GM18505 (cell line): ENCODE measurements around the gene TAS1R2.
A peak's percentile ranks its signal among the peaks of the same experiment; 100 is the strongest.

Experiments
- ATAC-seq: cut with Tn5 transposase; IDR thresholded peaks from one replicate; pipeline ENCODE4 v1.9.1; 2021; ENCODE audit not compliant: unreplicated experiment
- POLR2A ChIP-seq: IDR thresholded peaks from 4 replicates; pipeline ENCODE4 v1.6.1; 2011; ENCODE audit warnings: borderline replicate concordance; ENCODE audit not compliant: insufficient read depth, insufficient read length; ENCODE audit errors: extremely low read depth

TAS1R2 gene

DNA sequence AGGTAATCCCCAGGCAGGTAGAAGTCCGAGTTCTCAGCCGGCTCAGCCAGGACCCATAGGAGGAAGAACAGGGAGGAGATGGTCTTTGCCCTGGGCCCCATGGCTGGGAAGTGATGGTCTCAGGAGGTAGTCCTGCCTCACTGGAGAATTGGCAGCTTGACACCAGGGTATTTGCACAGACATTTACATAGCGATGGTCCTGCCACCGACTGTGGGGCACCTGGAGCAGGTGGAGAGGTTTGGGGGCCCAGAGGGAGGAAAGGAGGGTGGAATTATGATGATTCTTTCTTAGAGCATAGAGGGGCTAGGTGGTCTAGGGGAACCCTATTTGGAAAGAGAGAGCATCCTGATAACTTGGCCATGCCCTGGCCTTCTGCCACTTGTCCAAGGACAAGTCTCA is at the start of gene TAS1R2:
Gene TAS1R2 (minus strand): TSS at position 101 of the 400 bp plus-strand sequence. CDS start 0 bp downstream, at position 101.
- ATAC-seq, result no peak
- TF ChIP-seq POLR2A, result no peak

DNA sequence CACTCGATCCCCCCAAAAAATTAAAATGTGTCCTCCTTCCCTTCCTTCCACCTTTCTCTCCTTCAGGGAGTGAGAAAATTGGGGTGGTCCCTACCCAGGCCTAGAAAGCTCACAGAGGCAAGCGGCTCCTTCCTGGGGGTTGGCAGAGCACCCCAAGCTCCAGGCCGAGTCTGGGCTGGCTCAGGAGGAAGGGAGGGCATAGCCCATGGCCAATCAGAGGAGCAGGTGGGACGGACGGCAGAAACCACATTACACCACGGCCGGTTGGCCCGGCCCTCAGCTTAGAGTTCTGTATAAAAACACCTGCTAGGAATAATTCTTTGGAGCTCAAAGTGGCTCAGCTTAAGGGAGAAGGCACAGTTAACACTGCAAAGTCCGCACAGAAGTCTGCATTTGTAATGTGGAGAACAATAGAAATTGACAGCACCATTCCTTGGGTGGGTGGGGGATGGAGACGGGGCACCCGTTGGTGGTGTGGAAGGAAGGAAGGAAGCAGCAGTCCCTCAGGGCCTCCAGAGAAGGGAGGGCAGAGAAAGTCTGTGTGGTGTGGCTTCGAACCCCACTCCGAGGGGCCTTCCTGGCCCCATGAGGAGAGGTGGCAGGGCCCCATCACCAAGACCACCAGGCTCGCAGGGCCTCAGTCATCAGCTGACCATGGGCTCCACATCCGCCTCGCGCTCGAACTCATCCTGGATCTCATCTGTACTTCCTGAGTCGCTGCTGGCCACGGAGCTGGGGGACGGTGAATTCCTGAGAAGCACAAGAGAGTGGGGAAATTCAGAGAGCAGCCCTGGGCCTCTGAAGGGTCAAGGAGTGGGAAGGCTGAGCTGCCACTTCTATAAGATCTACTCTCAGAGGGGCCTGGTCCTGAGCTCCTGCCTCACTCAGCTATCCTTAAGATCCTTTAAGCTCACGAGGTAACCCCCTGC is 48.7 kb upstream of the TAS1R2 start:
- ATAC-seq, result no peak
- no peak for TF ChIP-seq POLR2A

DNA sequence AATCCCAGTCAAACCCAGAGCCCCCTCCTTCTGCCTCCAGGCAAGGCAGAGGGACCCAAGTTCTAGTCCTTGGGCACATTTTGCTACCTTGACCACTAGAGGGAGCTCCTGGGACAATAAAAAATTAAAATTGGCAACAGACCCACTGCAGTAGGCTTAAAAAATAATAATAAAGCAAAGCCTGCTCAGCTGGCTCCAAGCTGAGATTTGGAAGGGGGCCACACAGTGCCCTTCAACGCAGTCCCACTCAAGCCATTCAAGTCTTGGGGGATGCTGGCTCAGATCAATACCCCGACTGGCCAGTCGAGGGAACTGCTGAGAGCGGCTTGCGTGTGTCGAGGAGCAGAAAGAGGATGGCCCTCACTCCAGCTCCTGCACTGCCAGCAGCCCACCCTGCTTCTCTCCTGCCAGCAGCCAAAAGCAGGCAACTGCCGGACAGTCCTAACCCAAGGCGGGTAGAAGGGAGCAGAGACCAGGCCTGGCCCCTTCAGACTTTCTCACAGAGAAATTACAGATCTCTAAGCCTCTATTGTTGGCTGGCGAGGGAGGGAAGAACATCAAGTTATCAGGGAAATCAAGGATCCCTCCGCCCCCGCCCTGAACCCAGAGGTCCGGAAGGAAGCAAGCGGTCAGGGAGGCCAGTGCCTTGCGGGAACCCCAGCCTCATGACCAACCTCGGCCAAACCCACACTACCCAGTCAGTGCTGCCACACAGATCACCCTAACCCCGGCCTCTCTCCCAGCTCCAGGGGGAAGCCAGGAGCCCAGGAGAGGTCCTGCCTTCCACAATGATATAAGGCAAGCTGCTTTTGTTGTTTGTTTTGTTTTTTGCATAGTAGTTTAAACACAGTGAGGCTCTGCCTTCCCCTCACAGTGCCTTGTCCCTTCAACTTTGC is 47.8 kb upstream of the TAS1R2 start:
- no peak for TF ChIP-seq POLR2A
- ATAC-seq, result no peak

DNA sequence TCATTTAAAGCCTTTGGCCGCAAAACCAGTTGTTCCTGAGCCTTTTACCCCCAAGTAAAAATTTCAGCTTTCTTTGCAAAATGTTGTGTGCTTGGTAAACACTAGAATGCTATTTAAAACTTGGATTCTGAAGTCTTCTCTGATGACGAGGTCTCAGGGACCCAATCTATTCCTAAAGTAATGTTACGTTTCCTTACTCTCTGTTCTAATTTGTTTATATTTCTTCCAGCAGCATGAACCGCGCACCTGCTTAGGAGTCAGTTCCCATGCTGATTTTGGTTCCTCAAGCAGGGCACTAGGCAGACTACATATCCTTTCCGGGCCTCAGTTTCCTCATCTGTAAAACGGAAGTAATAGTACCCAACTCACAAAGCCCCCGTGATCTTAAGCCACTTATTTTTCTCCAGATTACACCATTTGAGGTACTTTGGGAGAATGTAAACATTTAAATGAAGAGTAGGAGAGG is 43.9 kb upstream of the TAS1R2 start:
- no peak for ATAC-seq
- TF ChIP-seq POLR2A, result no peak

DNA sequence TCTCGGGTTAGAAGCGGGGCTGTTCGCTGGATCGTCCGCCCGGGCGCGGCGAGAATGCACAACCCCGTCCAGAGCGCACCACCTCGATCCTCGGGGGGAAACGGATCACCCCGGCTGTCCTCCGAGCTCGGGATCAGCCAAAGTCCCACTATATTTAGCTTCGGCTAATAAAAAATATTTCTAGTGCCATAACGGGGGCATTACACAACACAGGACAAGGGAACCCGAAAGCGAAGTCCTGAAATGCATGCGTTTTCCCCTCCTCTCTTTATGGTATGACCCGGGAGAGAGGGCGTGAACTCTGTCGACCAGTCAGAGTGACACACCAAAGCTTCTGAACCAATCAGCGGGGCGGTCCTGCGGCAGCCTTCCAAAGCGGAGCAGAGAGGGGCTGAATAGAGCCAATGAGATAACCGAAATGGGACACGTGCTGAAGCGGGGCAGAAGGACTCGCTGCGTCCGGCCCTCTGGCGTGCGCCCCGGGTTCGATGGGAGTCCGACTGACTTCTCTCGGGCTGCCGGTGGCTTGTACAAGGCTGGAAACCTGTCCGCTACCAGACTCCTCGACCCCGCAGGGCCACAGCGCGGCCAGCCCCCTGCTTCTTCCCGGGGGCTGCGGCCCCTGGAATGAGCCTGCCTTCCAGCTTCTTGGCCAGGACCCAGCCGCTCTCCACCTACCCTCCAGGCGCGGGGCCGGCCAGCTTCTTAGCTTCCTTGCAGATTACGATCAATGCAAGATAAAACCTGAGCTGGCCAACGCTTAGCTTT is 43.2 kb upstream of the TAS1R2 start, which contains the start of gene ALDH4A1:
Gene ALDH4A1 (minus strand): TSS at position 33 of the 768 bp plus-strand sequence. CDS start 32 bp downstream, at position 1.
- peak; percentile 81 for TF ChIP-seq POLR2A
- peak; percentile 94 for ATAC-seq

DNA sequence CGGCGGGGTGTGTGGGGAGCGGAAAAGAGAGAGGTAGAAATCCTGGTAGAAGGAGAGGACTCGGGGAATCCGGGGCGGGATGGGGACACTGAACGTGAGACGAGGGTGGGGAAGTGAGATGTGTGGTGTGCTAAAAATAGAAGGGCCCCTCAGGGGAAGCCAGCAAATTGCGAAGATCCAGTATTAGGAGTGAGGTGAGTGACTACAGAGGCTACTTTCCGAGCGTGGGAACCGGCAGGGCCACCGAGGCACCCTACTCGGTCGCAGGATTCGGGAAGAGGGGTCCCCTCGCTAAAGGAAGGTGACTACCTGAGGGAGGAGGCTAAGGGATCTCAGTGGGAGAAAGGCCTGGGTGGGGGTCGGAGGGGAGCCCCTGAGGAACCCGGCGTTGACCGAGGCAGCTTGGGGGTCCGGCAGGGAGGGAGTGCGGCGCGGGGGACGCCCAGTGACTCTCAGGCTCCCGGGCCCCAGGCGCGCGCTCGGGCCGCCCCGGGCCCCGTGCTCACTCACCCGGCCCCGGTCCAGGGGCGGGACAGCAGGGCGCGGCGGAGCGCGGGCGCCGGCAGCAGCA is 42.6 kb upstream of the TAS1R2 start:
- peak; percentile 1 for ATAC-seq
- no peak for TF ChIP-seq POLR2A

DNA sequence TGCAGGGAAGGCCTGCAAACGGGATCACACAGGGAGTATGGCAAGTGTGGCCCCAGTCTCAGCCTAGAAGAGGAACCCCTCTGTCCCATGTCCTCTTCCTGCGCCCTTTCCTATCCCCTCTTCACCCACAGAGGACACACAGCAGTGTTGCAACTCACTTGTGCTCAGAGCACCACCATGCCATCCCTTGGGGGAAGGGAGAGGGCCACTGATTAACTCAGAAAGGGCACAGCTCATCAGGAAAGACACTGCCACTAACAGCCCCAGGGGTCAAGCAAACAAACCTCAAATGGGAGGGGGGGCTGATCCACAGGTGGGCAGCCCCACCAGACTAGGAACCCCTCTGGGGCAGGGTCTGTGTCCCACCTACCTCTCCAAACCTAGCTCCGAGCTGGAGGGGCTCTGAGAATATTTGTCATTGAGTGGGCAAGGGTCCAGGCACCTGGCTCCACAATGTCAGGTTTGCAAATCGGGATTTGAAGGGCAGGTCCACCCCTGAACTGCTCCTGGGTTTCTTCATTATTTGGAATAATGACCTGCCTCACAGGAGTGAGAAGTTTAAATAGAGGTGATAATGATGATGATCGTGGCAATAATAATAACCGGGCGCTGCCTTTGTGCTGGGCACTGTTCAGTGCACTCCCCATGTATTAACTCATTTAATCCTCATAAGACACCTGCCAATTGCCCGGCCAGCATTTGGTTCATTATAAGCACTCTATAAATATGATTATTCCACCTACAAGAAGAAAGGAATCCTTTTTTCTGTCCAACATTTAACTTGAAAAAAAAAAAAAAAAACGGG is 41.9 kb upstream of the TAS1R2 start:
- no peak for ATAC-seq
- no peak for TF ChIP-seq POLR2A

DNA sequence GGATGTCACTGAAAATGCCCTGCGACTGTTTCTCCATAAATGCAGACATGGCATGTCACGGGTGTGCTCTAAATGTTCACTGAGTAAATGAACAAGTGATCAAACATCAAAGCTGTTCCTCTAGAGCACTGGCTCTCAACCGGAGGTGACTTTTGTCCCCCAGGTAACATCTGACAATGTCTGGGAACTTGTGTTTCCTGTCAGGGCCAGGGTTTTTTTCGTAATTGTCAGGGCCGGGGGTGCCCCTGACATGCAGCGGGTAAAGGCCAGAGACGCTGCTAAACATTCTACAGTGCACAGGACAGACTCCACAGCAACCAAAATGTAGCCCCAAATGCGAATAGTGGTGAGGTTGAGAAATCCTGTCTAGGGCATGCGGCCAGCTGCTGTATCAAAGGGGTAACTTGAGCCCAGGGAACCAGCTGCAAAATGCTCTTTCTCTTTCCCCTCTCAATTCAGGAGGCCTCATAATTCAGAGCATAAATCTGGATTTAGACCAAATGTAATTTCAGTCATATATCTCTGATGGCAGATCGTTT is 40.9 kb upstream of the TAS1R2 start:
- no peak for ATAC-seq
- TF ChIP-seq POLR2A, result no peak

DNA sequence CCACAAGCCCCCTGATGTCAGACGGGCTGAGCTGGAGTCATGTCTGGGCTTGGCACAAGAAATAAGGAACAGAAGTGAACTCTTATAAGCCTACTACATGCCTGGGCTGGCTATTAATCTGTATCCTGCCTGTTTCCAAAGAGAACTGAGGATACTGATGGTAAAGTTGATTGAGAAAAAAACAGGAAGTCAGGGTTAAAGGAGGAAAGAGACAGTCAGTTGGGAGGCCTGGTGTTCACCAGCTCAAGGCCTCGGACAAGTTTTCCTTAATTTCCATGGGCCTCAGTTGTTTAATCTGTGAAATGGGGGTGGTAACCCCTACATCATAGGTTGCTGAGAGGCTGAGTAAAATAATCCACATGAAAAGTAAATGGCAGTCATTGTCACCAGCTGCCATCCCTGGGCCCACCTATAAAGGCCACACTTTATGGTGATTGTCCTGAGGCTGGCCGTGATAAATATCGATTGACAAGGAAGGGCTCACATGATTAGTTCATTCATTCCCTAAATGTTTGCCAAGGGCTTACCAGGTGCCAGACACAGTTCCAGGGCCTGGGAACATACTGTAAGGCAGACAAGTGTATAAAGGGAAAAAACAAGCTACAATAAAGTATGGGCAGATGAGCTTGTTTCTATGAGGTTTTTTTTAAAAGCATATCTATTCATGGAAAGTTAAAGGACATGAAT is 40.0 kb upstream of the TAS1R2 start:
- no peak for TF ChIP-seq POLR2A

DNA sequence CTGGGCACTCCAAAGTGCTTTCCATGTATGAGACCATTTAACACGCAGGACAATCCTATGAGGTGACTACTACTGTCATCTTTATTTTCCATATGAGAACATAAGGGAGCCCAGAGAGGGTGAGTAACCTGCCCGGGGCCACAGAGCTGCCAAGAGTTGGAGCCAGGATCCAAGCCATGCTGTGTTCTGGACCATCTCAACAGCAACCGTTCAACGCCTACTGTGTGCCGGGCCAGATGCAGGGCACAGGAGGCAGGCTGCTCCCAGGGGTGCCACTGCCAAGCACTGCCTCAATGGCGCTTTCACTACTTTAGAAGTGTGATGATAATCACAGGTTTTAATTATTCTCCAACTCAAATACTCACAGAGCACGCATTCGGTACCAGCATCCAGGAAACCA is 39.1 kb upstream of the TAS1R2 start:
- no peak for TF ChIP-seq POLR2A
- ATAC-seq, result no peak

More for the DNA sequence above, 40.0 kb upstream of the TAS1R2 start:
- no peak for ATAC-seq

DNA sequence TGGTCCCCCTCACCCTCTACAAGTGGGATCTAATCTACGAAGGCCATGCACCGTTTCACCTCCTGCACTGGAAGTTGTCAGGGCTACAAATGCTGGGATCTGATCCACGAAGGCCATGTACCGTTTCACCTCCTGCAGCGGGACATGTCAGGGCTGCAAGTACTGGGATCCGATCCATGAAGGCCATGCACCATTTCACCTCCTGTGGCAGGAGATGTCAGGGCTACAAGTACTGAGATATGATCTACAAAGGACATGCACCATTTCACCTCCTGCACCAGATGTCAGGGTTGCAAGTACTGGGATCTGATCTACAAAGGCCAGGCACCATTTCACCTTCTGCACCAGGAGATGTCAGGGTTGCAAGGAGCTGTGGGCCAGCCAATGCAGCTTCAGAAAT is 35.9 kb upstream of the TAS1R2 start:
- no peak for ATAC-seq
- no peak for TF ChIP-seq POLR2A
